ENCODE measurements around the gene CASS4. TPM values are rescaled to one million over a fixed set of nuclear protein-coding genes. Genes with fewer than 3 reads are reported as not detected.

Gene CASS4
- total and polyA plus RNA-seq, 12 donors = 0.22 to 2.8 (median 0.59) TPM

GRCh38 chr20:56422824-56423189 lies 10.7 kb downstream of the CASS4 start:
- Histone ChIP-seq H3K27ac (peak overlapping the region in 8 of 10 donors; percentile 11 to 71 (median 43)), H3K9me3 (no peaks in the 10 kb centered on the region), H3K27me3 (peaks cover 0 to 5% (median 0%) of the 10 kb centered on the region in 7 donors), H3K4me1 (peaks cover 0 to 81% (median 18%) of the 10 kb centered on the region in 9 donors), H3K36me3 (no peaks in the 10 kb centered on the region), H3K4me3 (no peak overlapping the region)
- 17 to 28% methylated on average over 4 of the region's 4 CpGs for WGBS, 2 donors
- DNase-seq (no peak), ATAC-seq (peak in 5 of 8 donors; percentile 17 to 70 (median 33))
- intact Hi-C loops (cut with DNase I) = no loop called here
- peak in 1 of 9 donors; percentile 3 for TF ChIP-seq CTCF (IDR thresholded peaks at IDR 0.05)

GRCh38 chr20:56423211-56423610 lies 11.2 kb downstream of the CASS4 start:
- H3K4me1 ChIP-seq = peaks cover 0 to 81% (median 18%) of the 10 kb centered on the region in 9 donors
- H3K27ac ChIP-seq = peak overlapping the region in 8 of 10 donors; percentile 11 to 71 (median 43)
- H3K4me3 ChIP-seq = no peak overlapping the region
- intact Hi-C loops (cut with DNase I) = no loop called here
- DNase-seq = no peak
- peaks cover 0 to 5% (median 0%) of the 10 kb centered on the region in 7 donors for H3K27me3 ChIP-seq
- no peaks in the 10 kb centered on the region for H3K9me3 ChIP-seq
- ATAC-seq = no peak
- H3K36me3 ChIP-seq = no peaks in the 10 kb centered on the region
- WGBS, 2 donors = 98 to 100% methylated on average over 1 of the region's 1 CpG
- no peak for TF ChIP-seq CTCF (IDR thresholded peaks at IDR 0.05)

- peaks cover 0 to 81% (median 14%) of the 10 kb centered on the region in 9 donors for H3K4me1 ChIP-seq
- WGBS, 2 donors = 42 to 51% methylated on average over 1 of the region's 1 CpG
- no peak overlapping the region for H3K4me3 ChIP-seq
- no peaks in the 10 kb centered on the region for H3K9me3 ChIP-seq
- H3K27ac ChIP-seq = peak overlapping the region in 1 of 10 donors; percentile 55
- H3K36me3 ChIP-seq = no peaks in the 10 kb centered on the region
- no peak for TF ChIP-seq CTCF (IDR thresholded peaks at IDR 0.05)
- H3K27me3 ChIP-seq = peaks cover 0 to 9% (median 0%) of the 10 kb centered on the region in 7 donors
- DNase-seq (no peak), ATAC-seq (no peak)
- intact Hi-C loops (cut with DNase I) = no loop called here
Observed at GRCh38 chr20:56423886-56424285, 11.8 kb downstream of the CASS4 start.

DNA sequence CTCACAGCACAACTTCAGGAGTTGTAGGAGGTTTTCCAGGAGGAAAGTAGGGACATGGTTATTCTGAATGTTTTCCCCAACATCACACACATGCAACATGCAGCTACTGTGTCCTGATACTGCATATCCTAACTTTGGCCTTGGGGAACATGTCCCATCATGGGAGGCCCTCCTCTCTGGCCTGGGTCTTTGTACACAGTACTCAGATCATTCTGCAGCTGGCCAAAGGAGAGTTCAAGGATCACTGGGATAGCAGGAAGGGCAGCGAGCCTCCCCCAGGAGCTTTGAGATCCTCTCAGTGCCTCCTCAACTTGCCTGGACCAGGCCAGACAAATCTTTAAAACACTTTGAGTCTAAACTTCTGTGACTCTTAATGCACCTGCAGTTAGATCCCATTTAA lies 12.9 kb downstream of the CASS4 start:
- no peak for TF ChIP-seq CTCF (IDR thresholded peaks at IDR 0.05)
- no peaks in the 10 kb centered on the region for H3K9me3 ChIP-seq
- intact Hi-C loops (cut with DNase I) = no loop called here
- peaks cover 0 to 9% (median 0%) of the 10 kb centered on the region in 7 donors for H3K27me3 ChIP-seq
- H3K27ac ChIP-seq = no peak overlapping the region
- DNase-seq = no peak
- no peak overlapping the region for H3K4me3 ChIP-seq
- H3K36me3 ChIP-seq = no peaks in the 10 kb centered on the region
- 61 to 83% methylated on average over 1 of the region's 1 CpG for WGBS, 2 donors
- no peak for ATAC-seq
- H3K4me1 ChIP-seq = peaks cover 0 to 81% (median 14%) of the 10 kb centered on the region in 9 donors

Data from heart right ventricle (tissue), 16 donors.